Fibroblast of skin of abdomen (primary cell): ENCODE measurements around the gene TOX4.

Experiments
- DNase-seq: peaks from one replicate; pipeline ENCODE4 v3.0.0-alpha.2; 2013

The TOX4 gene

GRCh38 chr14:21503376-21503775, 26.4 kb downstream of the TOX4 start:
- no peak for DNase-seq

- no peak for DNase-seq
These were observed 28.1 kb downstream of the TOX4 start for GRCh38 chr14:21505012-21505553.

GRCh38 chr14:21506557-21506956, 29.6 kb downstream of the TOX4 start:
- DNase-seq = no peak

- no peak for DNase-seq
These were observed 32.6 kb downstream of the TOX4 start for GRCh38 chr14:21509432-21510143.

DNA sequence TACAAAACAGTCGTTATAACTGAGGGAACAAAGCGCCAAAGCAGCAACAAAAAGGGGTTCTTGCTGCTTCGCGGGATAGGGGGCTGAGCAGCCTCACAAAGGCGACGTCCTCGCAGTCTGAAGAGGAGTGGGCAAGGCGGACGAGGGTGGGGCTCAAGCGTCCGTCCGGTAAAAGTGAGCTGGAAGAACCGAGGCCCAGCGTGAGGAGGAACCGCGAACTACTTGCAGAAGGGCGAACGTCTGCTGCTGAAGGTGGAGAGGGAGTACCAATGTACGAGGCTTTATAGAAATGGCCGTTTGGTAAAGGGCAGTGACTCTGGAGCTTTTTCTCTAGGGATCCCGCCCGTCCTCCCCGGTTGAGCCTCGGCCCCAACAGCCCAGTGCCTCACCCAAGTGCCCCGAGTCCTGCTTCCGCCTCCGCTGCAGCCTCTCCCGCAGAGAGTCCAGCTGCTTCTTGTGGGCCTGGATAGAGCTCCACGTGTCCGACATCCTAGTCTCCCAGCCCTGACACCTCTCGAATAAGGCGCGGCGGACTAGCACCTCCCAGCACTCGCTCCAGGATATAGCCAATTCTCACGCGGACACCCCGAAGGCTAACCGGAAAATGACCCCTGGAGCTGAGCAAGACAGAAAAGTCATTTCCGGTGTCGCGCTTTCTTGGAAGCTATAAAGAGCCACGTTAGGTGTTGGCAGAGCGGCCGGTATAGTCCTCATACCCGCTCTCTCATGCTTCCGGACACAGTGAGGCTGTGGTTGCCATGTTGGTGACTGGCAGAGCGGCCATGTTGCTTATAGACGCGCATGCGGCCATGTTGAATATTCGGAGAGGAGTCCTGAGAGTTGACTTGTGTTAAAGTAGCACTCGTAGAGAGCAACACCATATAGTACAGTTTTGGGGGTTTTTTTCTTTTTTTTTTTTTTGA, 34.0 kb downstream of the TOX4 start, which contains the start of gene METTL3:
Gene METTL3, minus strand, starts transcription at position 606 of the 923 bp plus-strand sequence. Its CDS starts 117 bp downstream, at position 489.
- peak; percentile 99 for DNase-seq

DNA sequence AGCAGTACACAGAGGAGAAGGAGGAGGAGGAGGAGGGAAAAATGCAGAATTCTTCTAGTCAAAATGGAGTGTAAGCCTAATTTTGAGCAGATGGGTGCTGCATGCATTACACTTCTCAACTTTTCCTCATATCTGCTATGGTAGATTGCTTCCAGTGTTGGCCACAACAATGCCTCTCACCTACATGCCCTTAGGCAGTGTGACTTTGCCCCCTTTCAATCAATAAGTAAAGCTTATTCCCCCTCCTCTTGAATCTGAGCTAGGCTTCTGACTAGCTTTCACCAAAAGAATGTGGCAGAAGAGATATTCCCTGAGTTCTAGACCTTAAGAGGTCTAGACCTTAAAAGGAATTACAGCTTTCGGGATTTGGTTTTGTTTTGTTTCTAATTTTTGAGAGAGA, 37.3 kb downstream of the TOX4 start:
- no peak for DNase-seq

GRCh38 chr14:21518725-21519124, 41.7 kb downstream of the TOX4 start:
- no peak for DNase-seq

GRCh38 chr14:21520767-21521166, 43.8 kb downstream of the TOX4 start:
- DNase-seq = no peak

GRCh38 chr14:21521501-21521900, 44.5 kb downstream of the TOX4 start:
- peak; percentile 54 for DNase-seq

DNA sequence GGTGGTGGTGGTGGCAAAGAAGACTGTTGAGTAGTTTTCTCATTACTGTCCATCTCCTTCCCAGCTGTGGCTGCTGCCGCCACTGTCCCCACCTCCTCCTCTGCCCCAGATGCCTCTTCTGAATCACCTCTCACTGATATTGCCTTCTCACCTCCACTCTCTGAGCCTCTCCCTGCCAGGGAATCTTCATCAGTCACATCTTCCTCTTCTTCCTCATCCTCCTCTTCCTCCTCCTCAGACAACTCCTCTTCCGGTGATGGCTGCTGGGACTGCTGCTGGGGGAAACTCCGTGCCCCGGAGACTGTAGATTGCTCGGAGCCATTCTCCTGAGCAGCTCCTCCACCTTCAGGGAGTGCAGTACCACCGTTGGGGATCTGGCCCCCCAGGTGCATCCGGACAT, 46.2 kb downstream of the TOX4 start:
- DNase-seq = no peak

DNA sequence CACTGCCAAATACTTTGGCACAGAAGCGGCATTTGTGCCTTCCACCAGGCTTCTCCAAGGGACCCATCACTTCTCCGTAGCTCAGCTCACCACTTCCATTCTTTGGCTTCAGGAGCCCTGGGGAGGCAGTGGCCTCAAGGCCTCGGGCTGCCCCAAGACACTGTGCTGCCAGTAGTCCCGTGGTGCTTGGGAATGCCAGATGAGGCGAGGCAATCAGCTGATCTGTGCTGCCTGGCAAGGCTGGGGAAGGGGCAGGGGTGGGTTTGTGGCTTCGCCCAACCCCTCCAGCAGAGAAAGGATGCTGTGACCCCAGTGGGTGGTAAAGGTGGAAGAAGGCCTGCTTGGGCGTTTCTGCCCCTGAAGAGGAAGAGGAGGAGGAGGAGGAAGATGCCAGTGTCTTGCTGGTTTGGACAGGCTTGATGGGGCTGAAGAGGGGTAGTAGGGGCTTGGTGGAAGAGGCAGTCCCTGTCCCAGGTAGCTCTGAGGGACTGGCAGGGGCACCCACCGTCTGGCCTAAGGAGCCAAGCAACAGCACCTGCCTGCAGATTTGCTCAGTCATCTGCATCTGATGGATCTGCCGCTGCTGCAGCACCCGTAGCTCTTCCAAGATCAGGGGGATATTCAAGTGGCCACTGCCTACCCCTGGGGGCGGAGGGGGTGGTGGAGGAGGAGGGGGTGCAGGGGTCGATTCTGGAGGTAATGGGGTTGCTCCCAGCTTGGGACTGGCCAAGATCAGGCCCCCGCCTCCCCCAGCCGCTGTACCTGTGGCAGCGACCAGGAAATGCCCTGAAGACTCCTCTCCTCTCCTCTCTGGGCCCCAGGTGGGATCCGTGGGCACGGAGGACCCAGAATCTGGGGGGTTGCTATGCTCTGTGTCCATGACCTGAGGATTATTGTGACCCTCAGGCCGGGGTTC, 47.8 kb downstream of the TOX4 start:
- no peak for DNase-seq

GRCh38 chr14:21525571-21525961, 48.6 kb downstream of the TOX4 start:
- DNase-seq = peak; percentile 22

DNA sequence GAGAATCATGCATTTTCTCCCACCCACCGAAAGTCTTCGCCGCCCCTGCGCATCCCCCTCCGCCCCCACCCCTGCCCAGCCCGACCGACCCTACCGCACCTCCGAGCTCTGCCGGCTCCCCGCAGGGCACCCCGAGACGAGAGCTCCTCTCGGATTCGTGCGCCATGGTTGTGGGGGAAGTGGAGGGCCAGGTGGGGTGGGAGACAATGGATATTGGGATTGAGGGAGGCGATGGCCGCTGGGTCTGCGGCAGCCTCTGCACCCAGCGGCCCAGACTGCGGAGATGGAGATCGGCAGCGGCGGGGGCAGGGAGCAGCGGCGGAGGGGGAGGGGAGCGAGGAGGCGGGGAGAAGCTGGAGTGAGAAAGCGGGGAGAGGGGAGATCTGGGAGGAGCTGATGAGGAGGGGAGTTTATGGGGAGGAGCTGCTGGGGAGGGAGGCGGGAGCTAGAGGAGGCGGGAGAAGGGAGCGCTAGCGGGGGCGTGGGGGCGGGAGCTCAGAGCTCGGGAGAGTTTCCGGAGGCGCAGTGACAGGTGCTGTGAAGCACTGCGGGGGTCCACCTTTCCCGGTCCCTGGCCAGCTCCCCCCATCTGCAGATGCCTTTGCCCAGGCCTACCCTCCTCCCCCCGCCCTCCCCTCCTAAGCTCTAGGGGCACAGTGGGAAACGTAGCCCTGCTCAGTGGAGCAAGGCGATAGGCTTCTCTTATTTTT, 49.1 kb downstream of the TOX4 start, which contains the start of gene SALL2:
Gene SALL2, minus strand, starts transcription at position 385 of the 710 bp plus-strand sequence. Its CDS starts 219 bp downstream, at position 166.
- DNase-seq = peak; percentile 77

DNA sequence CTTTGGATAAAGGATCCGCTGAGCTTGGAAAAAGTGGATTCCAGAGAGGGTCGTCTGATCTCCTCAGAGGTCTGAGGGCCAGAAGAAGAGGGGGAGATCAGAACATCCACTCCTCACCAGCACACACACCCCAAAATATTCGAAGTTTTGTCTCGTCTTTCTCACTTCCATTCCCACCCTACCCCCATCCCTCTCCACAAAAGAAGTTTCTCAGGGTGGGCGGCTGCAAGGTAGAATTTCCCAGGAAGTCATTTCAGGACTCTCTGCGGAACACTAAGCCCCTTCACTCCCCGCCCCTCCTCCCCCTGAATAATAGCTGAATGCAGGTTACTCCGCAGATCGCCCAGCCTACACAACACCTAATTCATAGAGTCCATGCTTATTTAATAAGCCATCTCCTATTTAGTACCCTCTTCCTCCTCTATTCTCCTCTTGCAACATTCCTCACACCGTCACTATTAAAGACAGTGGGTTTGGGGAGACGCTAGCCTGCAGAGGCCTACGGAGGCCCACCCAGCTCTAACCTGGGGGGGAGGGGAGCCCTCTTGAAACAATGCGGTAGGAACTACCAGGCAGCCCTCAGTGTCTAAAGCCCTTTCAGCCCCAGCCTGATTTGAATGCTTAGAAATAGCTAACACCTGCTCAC, 49.8 kb downstream of the TOX4 start:
- DNase-seq = no peak

DNA sequence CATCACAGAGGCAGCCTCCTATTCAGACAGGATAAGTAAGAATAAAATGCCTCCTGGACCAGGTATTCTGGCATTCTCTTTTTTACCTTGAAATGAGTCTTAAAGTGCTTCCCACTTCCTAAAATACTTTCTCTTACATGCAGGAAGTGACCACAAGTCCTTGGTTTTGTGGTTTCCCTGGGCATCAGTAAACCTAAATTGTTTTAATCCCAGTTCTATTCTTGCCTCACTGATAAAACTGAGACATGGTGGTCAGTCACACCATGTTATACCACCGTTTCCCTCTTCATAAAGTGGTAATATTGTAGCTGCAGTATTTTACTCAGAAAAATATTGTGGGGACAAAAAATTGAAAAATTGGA, 50.3 kb downstream of the TOX4 start:
- DNase-seq = no peak

GRCh38 chr14:21528381-21529348, 51.7 kb downstream of the TOX4 start:
- DNase-seq = no peak

- no peak for DNase-seq
These were observed 52.5 kb downstream of the TOX4 start for GRCh38 chr14:21529515-21529914.

- no peak for DNase-seq
These were observed 56.3 kb downstream of the TOX4 start for GRCh38 chr14:21533294-21533693.

DNA sequence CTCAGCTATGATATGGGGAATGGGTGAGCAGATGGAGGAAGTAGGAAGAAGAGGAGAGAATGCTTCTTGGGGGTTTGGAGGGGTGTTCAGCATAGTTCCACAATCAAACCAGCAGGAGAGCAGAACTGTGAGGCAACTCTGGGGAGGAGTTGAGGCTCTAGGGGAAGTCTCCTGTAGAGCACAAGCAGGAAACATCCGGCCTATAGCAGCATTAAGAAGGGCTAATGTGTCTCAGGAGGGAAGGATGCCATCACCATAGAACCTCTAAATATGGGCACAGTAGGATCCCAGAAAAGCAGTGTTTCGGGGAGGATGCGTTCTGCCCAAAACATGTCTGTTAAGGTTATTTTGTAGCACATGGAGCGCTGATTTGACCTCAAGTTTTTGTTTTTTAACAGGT, 57.6 kb downstream of the TOX4 start:
- no peak for DNase-seq
